Nucleus accumbens (tissue), 56 donors: ENCODE results near the gene DDX10.
"Not testable (repeated sequence)": the region's sequence is repeated elsewhere in the genome, so short reads cannot be mapped to it uniquely, and the experiment has no call there.

Experiments
- DNase-seq, 56 donors: peaks; one replicate each; lab custom pipeline; 2025; lab: John Stamatoyannopoulos, UW

Gene DDX10

DNA sequence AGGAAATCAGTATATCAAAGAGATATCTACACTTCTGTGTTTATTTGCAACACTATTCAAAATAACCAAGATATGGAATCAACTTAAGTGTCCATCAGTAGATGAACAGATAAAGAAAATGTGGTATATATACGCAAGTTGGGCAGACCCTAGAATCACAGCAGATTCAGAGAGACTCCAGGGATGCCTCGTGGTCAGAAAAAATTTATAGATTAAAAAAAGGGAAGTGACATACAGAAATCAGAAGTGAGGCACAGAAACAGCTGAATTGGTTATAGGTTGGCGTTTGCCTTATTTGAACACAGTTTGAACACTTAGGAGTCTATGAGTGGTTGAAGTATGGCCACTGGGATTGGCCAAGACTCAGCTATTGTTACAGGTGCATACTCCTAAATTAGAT is 10.8 kb upstream of the DDX10 start:
- not testable (repeated sequence) for DNase-seq

DNA sequence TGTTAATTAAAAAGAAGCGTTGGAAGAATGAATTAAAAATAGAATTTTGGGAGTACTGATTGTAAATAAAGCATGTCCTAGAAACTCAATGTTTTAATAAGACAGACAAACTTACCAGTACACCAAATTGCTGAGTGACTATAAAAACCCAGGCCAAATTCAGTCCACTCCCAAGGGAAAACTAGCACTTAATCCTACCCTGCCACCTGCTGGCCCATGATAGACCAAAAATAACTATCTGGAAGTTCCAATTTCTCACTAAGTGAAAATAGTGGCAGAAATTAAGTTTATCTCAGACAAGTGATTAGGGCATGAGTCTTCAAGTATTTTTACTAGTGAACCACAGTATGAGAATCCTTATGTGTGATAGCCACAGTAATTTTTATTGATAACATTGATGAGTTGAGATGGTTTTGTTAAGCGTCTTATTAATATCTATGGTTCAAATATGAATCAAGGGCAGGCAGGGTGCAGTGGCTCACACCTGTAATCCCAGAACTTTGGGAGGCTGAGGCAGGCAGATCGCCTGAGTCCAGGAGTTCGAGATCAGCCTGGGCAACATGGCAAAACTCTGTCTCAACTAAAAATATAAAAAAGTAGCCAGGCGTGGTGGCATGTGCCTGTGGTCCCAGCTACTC is 9.8 kb upstream of the DDX10 start:
- peak in 12 of 56 donors; percentile 1 to 47 (median 4) for DNase-seq

DNA sequence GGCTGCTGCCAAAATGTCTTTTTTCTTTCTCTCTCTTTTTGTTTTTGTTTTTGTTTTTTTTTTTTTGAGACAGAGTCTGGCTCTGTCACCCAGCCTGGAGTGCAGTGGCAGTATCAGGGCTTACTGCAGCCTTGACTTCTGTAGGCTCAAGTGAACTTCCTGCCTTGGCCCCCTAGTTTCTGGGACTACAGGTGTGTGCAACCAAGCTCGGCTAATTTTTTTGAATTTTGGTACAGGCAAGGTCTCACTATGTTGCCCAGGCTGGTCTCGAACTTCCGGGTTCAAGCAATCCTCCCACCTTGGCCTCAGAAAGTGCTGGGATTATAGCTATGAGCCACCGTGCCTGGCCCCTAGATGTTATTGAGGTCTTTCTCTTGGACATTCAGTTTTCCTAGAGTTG is 2.2 kb upstream of the DDX10 start:
- no peak for DNase-seq

DNA sequence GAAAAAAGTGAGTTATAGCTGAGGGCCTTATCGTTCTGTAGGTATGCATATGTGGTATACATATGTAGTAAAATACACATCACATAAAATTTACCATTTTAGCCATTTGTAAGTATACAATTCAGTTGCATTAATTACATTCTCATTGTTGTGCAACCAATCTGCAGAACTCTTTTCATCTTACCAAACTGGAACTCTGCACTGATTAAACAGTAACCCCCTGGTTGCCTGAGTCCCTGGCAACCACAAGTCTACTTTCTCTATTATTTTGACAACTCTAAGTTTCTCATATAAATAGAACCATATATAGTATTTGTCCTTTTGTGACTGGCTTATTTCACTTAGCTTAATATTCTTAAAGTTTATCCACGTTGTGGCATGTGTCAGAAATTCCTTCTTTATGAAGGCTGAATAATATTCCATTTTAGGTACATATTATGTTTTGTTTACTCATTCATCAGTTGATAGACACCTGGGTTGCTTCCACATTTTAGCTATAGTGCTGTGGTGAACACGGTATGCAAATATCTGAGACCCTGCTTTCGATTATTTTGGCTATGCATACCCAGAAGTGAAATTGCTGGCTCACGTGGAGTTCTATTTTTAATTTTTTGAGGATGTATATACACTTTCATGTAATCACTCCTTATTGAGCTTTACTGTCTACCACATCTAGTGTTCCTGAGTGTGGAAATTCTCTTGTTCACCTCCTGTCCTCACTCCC is 1.6 kb upstream of the DDX10 start:
- no peak for DNase-seq

DNA sequence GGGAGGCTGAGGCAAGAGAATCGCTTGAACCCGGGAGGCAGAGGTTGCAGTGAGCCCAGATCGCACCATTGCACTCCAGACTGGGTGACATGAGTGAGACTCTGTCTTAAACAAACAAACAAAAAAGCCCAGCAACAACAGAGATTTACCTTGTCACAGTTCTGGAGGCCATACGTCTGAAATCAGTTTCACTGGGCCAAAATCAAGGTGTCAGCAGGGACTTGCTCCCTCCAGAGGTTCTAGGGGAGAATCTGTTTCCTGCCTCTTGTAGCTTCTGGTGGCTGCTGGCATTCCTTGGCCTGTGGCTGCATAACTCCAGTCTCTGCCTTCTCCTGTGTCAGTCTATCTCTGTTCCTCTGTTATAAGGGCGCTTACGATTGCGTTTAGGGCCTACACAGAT is 1.5 kb downstream of the DDX10 start:
- no peak for DNase-seq

DNA sequence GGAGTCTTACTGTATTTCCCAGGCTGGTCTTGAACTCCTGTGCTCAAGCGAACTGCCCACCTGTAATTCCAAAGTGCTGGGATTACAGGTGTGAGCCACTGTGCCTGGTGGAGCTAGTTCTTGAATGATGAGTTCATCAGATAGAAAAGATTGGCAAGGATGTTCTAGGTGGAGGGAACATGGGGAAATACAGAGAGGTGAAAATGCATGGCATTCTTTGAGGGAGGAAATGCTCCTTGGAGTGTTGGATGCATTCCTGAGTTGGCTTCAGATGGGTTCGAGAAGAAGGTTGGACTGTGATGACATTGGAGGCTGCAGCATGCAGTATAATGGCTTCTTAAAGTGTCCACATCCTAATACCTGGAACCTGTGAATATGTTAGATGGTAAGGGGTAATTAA is 4.4 kb downstream of the DDX10 start:
- no peak for DNase-seq

DNA sequence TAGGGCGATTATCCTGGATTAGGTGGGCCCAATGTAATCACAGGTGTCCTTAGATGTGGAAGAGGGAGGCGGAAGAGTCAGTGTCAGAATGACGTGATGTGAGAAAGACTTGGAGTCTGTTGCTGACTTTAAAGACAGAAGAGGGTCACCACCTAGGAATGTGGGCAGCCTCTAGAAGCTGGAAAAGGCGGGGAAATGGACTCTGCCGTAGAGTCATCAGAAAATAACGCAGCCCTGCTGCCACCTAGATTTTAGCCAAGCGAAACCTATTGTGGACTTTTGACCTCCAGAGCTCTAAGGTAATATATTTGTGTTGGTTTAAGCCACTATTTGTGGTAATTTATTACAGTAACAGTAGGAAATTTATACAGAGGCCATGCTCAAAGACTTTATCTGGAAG is 4.8 kb downstream of the DDX10 start:
- DNase-seq, result no peak

DNA sequence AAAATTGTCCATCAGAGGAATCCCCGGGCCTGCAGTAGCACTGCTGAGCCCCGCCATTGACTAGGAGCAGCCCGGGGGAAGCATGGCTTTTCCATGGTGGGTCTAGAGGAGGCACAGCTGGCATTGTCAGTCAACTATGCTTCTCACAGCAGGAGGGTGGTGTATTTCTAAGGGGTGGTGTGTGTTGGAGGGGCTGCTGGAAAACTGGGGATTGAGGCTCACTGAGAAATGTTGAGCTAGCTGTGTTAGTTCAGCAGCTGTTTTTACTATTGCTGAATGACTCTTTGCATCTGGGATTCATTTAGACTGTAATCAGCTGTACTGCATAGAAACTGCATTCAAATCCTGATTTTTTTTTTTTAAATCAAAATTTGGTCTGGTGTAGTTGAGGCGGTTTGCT is 5.6 kb downstream of the DDX10 start:
- DNase-seq, result no peak

DNA sequence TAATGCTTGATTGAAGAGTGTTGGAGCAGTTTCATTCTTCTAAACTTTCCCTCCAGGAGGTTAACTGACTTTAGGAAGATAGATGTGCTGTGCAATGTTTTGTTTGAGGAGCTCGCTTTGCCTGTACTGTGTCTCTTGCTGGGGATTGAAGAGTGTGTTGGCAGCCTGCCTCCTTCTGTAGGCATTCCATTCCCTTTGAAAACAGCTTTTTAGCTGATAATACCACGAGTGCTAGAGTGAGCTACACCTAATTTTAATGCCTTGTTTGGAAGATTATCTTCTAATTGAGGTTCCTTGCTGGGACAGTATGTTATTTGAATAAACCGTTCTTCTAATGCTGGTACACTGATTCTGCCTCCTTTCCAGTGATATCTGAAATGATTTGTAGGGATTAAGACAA is 7.2 kb downstream of the DDX10 start:
- peak in 14 of 56 donors; percentile 1 to 59 (median 12) for DNase-seq

DNA sequence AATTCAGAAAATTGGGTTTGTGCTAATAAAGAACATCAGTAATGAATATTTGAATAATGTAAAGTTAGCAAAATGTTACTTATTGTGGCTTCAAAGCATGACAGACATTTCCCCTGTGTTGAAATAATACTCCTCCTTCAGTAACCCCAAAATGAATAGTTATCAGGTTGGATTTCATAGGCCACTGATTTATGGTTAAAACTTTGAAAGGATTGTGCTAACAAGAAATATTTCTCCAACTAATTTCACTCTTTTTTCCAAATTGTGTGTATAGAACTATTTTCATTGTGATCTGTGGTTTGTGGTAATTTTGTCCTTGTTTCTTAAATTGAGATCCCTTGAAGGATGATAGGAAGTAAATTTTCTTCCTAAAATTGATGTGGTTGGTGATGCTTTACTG is 7.9 kb downstream of the DDX10 start:
- DNase-seq, result no peak

DNA sequence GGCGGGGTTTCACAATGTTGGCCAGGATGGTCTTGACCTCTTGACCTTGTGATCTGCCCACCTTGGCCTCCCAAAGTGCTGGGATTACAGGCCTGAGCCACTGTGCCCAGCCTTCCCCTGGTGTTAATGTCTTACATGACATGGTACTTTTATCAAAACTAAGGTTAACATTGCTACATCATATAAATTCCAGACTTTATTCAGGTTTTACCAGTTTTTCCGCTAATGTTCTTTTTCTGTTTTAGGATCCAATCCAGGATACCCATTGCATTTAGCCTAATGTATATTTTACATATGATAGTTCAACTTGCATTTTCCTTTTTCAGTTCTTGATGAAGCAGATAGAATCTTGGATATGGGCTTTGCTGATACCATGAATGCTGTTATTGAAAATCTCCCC is 14.2 kb downstream of the DDX10 start:
- DNase-seq, result no peak

DNA sequence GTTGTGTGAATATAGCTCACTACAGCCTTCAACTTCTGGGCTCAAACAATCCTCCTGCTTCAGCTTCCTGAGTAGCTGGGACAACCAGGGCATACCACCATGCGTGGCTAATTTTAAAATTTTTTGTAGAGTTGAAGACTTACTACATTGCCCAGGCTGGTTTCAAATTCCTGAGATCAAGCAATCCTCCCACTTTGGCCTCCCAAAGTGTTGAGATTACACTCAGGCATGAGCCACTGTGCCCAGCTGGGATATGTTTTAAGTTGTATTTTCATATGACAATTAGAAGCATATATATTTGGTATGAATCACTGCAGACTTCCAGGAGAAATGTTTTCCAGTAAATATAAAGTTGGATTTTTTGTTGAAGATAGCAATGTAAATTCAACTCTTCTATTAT is 15.4 kb downstream of the DDX10 start:
- no peak for DNase-seq

DNA sequence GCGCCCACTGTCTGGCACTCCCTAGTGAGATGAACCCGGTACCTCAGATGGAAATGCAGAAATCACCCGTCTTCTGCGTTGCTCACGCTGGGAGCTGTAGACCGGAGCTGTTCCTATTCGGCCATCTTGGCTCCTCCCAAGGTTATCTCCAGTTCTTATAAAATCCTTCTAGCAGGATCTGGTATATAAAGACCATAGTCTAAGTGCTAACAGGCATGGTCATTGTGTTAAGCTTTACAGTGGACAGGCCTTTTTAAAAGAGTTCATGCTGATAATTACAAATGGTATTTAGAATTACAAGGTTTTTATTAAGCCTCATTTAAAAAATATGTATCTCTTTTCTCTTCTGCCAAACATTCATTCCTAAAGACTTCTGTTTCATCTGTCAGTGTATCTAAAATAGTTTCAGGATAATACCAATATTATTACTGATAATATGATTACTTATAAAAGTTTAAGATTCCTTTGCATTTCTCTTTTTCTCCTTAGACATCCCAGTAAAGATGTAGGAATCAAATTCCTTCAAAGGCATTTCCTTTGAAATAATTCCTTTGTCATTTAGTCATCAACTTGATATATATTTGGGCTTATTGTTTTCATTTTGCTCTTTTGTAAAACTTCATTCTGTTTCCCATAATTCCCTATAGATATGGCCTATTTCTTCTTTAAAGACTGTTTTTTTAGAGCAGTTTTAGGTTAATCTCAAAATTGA is 20.7 kb downstream of the DDX10 start:
- no peak for DNase-seq

DNA sequence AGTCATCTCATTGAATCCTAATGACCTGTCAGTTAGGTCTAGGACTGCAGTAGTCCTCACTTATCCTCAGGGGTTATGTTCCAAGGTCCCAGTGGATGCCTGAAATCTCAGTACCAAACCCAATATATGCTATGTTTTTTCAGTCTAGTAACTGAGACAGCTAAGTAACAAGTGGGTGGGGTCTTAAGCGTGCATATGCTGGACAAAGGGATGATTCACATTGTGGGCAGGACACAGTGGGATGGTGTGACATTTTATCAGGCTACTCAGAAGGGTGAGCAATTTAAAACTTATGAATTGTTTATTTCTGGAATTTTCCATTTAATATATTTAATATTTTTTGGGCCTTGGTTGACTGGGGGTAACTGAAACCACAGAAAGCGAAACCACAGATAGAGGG is 29.0 kb downstream of the DDX10 start:
- DNase-seq, result no peak

DNA sequence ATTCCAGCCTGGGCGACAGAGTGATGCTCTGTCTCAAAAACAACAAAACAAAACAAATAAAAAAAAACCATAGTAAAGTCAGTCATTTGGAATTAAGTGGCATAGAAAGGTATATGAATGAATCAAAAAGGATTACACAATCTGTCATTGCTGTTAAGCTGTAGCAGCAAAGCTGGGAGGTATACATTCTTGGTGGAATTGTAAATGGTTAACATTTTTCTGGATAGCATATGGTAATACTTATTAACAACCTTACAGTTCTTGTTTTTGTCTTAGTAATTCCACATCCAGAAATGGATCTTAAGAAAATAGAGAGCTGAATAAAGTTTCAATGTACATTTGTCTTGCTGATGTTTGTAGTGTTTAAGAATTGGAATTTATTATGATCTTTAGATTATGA is 30.0 kb downstream of the DDX10 start:
- no peak for DNase-seq

DNA sequence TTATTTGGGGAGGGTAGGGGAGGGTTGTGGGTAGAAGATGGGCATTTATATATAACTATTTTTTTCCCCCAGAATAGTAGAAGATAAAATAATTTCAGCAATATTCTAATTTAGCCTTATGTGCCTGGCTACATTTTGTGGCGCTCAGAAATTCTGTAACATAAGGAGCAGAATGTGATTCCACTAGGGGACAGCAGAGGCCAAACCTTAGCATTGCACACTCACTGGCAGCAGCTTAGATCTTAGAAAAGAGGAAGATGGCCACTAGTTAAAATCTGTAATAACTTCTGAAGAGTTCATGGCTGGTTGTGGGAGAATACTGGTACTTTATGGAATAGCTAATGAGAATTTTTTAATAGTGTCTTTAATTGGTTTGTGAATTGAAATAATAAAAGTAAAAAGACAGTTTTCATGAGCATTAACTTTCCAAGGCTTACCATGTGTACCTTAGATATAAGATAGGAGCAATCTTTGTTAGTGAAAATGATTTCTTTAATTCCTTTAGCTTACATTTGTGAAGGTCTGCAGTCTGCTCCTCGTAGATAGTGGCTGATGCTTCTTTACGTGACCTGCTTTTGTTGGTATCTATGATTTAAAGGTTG is 33.1 kb downstream of the DDX10 start:
- peak in 36 of 56 donors; percentile 0 to 71 (median 14) for DNase-seq

DNA sequence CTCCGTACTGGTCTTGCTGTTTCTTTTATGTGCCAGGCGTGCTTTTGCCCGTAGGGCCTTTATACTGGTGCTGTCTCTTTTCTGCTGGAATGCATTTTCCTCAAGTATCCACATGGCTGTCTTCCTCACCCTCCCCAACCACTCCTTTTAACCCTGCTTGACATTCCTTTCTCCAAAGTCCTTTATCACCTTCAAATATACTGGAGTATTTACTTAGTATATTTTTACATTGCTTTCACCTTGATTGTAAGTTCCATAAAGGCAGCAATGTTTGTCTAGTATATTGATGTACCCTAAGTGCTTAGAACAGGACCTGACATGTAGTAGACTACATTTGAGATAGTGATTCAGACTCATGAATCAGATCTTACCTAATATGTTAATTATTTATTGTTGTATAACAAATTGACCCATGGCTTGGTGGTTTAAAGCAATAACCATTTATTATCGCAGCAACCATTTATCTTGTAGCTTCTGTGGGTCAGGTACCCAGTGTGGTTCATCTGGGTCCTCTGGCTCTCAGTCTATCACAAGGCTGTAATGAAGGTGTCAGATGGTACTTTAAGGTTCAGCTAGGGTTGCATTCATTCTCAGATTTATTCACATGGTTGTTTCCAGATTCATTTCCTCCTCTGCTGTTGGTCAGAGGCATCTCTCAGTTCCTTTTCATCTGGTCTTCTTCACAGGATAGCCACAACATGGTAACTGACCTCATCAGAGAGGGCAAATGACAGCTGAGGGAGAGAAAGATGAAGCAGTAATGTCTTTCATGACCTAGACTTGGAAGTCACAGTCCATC is 34.2 kb downstream of the DDX10 start:
- no peak for DNase-seq

DNA sequence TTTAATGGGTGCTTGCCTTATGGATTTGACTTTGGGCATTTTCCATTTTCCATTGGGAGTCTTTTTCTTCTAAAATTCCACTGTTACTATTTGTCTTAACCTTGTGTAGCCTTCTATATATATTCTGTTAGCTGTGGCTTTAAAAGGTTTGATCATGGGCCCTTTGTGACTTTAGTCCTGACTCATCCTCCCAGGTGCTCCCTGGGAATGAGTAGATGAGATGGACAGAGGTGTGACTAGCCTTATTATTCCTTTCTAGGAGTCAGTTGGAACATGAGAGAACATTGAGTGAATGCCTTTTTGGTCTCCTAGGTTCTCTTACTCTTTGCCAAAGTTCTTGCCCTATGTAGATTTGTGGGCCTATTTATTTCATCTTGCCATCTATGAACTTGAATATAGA is 39.0 kb downstream of the DDX10 start:
- DNase-seq, result no peak

DNA sequence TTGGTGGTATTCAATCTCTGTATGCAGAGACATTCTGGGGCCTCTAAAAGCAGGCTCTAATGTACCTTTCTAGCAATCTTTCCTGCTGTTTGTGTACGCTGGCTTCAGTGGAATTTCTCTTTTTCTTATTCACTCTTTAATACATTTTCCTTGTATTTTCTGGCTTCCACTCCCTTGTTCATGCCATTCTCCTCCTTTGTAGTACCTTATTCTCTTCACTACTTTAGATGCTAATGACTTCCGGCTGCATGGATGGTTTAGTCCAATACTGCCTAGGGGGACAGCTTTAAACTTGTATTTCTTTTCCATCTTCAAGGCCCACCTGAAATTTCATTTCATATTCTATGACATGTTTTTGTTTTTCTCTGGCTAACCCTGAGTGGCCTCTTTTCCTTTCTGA is 40.2 kb downstream of the DDX10 start:
- DNase-seq, result no peak

DNA sequence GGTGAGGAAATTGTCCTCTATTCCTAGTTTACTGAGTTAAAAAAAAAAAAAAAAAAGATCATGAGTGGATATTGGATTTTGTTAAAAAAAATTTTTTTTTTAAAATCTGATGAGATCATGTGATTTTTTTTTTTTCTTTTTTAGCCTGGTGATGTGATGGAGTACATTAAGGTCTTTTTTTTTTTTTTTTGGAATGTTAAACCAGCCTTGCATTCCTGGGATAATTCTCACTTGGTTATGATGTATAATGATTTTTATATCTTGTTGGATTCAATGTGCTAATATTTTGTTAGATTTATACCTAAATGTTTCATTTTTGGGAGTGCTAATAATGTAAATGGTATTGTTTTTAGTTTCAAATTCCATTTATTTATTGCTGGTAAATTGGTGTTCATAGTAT is 43.3 kb downstream of the DDX10 start:
- DNase-seq, result no peak

DNA sequence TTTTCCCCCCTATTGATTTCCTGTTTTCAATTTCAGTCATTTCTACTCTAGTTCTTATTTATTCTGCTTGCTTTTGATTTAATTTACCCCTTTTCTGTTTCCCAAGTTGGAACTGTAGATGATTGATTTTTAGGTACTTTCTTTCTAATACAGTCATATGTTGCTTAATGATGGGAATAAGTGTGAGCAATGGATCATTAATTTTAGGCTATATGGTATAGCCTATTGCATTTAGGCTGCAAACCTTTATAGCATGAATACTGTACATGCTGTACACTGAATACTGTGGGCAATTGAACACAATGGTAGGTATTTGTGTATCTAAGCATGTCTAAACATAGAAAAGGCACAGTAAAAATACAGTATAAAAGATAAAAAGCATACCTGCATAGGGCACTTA is 44.9 kb downstream of the DDX10 start:
- no peak for DNase-seq
